HEK293 (cell line): Measurements from ENCODE around the gene ABR.

Experiments
- GLI4 ChIP-seq: fragments of 450-650 bp; formaldehyde crosslinking; IDR thresholded peaks from 2 replicates; pipeline ENCODE4 v1.5.1; 2016; ENCODE audit warnings: missing biosample characterization, missing genetic modification characterization
- KLF7 ChIP-seq: fragments of 450-650 bp; formaldehyde crosslinking; IDR thresholded peaks from 2 replicates; pipeline ENCODE4 v1.5.1; 2016; ENCODE audit warnings: missing biosample characterization, missing genetic modification characterization, borderline replicate concordance
- KLF9 ChIP-seq: fragments of 450-650 bp; formaldehyde crosslinking; IDR thresholded peaks from 2 replicates; pipeline ENCODE4 v1.5.1; 2016; ENCODE audit warnings: missing biosample characterization, missing genetic modification characterization, low read depth
- SP7 ChIP-seq: fragments of 450-650 bp; formaldehyde crosslinking; IDR thresholded peaks from 2 replicates; pipeline ENCODE4 v1.5.1; 2016; ENCODE audit warnings: missing biosample characterization, missing genetic modification characterization
- ZBTB1 ChIP-seq: fragments of 450-650 bp; formaldehyde crosslinking; IDR thresholded peaks from 2 replicates; pipeline ENCODE4 v1.5.1; 2016; ENCODE audit warnings: missing biosample characterization, missing genetic modification characterization
- ZBTB17 ChIP-seq: fragments of 450-650 bp; formaldehyde crosslinking; IDR thresholded peaks from 2 replicates; pipeline ENCODE4 v1.5.1; 2016; ENCODE audit warnings: missing biosample characterization, missing genetic modification characterization
- ZBTB21 ChIP-seq: fragments of 450-650 bp; formaldehyde crosslinking; IDR thresholded peaks from 2 replicates; pipeline ENCODE4 v1.5.1; 2017; ENCODE audit warnings: missing biosample characterization, missing genetic modification characterization
- ZNF211 ChIP-seq: fragments of 450-650 bp; formaldehyde crosslinking; IDR thresholded peaks from 2 replicates; pipeline ENCODE4 v1.5.1; 2016; ENCODE audit warnings: low read depth, missing biosample characterization, missing genetic modification characterization
- ZNF24 ChIP-seq: fragments of 450-650 bp; formaldehyde crosslinking; IDR thresholded peaks from 2 replicates; pipeline ENCODE4 v1.5.1; 2016; ENCODE audit warnings: missing biosample characterization, missing genetic modification characterization
- ZNF248 ChIP-seq: fragments of 450-650 bp; formaldehyde crosslinking; IDR thresholded peaks from 2 replicates; pipeline ENCODE4 v1.5.1; 2017; ENCODE audit warnings: missing biosample characterization, missing genetic modification characterization
- ZNF324 ChIP-seq: fragments of 450-650 bp; formaldehyde crosslinking; IDR thresholded peaks from 2 replicates; pipeline ENCODE4 v1.5.1; 2016; ENCODE audit warnings: missing biosample characterization, missing genetic modification characterization
- ZNF423 ChIP-seq: fragments of 450-650 bp; formaldehyde crosslinking; IDR thresholded peaks from 2 replicates; pipeline ENCODE4 v1.5.1; 2016; ENCODE audit warnings: missing biosample characterization, missing genetic modification characterization
- ZNF555 ChIP-seq: fragments of 450-650 bp; formaldehyde crosslinking; conservative IDR thresholded peaks from 2 replicates; pipeline ENCODE4 v1.5.1; 2017; ENCODE audit warnings: missing biosample characterization, mild to moderate bottlenecking, missing genetic modification characterization, inconsistent platforms
- ZNF596 ChIP-seq: fragments of 450-650 bp; IDR thresholded peaks from 2 replicates; pipeline ENCODE4 v1.5.0; 2018; ENCODE audit warnings: missing biosample characterization, mild to moderate bottlenecking, missing genetic modification characterization, moderate library complexity
- ZNF629 ChIP-seq: fragments of 450-650 bp; formaldehyde crosslinking; IDR thresholded peaks from 2 replicates; pipeline ENCODE4 v1.5.1; 2017; ENCODE audit warnings: missing biosample characterization, missing genetic modification characterization
- ZNF658 ChIP-seq: fragments of 450-650 bp; formaldehyde crosslinking; IDR thresholded peaks from 2 replicates; pipeline ENCODE4; 2016; ENCODE audit warnings: missing biosample characterization, missing genetic modification characterization
- ZNF660 ChIP-seq: fragments of 450-650 bp; IDR thresholded peaks from 2 replicates; pipeline ENCODE4 v1.5.1; 2018; ENCODE audit warnings: missing biosample characterization, mild to moderate bottlenecking, missing genetic modification characterization
- ZNF664 ChIP-seq: fragments of 450-650 bp; formaldehyde crosslinking; IDR thresholded peaks from 2 replicates; pipeline ENCODE4 v1.5.1; 2016; ENCODE audit warnings: missing biosample characterization, missing genetic modification characterization
- ZNF692 ChIP-seq: fragments of 450-650 bp; formaldehyde crosslinking; IDR thresholded peaks from 2 replicates; pipeline ENCODE4 v1.5.1; 2016; ENCODE audit warnings: missing biosample characterization, missing genetic modification characterization
- ZNF707 ChIP-seq: fragments of 450-650 bp; formaldehyde crosslinking; IDR thresholded peaks from 2 replicates; pipeline ENCODE4 v1.5.1; 2016; ENCODE audit warnings: missing biosample characterization, missing genetic modification characterization
- TF ChIP-seq, protein P1 (sequence below): IDR thresholded peaks from 2 replicates; pipeline ENCODE4 v1.6.1; 2011; ENCODE audit warnings: mild to moderate bottlenecking, low read depth, low read length, borderline replicate concordance
- TF ChIP-seq, protein P2 (sequence below): fragments of 450-650 bp; formaldehyde crosslinking; IDR thresholded peaks from 2 replicates; pipeline ENCODE4 v1.5.1; 2017; ENCODE audit warnings: missing biosample characterization, missing genetic modification characterization
- TF ChIP-seq, protein P3 (sequence below): fragments of 450-650 bp; formaldehyde crosslinking; IDR thresholded peaks from 2 replicates; pipeline ENCODE4 v1.5.1; 2016; ENCODE audit warnings: missing biosample characterization, missing genetic modification characterization
- TF ChIP-seq, protein P4 (sequence below): fragments of 450-650 bp; formaldehyde crosslinking; IDR thresholded peaks from 2 replicates; pipeline ENCODE4 v1.5.1; 2016; ENCODE audit warnings: missing biosample characterization, missing genetic modification characterization
- TF ChIP-seq, protein P5 (sequence below): fragments of 450-650 bp; formaldehyde crosslinking; IDR thresholded peaks from 2 replicates; pipeline ENCODE4 v1.5.1; 2017; ENCODE audit warnings: missing biosample characterization, missing genetic modification characterization
- TF ChIP-seq, protein P6 (sequence below): fragments of 450-650 bp; formaldehyde crosslinking; IDR thresholded peaks from 2 replicates; pipeline ENCODE4 v1.5.1; 2016; ENCODE audit warnings: missing biosample characterization, missing genetic modification characterization

The ABR gene

GRCh38 chr17:1087381-1088241 is 92.2 kb downstream of the ABR start (continued):
- TF ChIP-seq, protein P1, sequence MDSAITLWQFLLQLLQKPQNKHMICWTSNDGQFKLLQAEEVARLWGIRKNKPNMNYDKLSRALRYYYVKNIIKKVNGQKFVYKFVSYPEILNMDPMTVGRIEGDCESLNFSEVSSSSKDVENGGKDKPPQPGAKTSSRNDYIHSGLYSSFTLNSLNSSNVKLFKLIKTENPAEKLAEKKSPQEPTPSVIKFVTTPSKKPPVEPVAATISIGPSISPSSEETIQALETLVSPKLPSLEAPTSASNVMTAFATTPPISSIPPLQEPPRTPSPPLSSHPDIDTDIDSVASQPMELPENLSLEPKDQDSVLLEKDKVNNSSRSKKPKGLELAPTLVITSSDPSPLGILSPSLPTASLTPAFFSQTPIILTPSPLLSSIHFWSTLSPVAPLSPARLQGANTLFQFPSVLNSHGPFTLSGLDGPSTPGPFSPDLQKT: no peak
- TF ChIP-seq ZNF24 (tag by site-specific recombination) (no peak; the same call in 1 of the 2 replicates), ZNF211 (tag by site-specific recombination) (no peak), ZBTB21 (tag by site-specific recombination) (0 out of 2 replicates have a peak, but pooled peaks have one; percentile 16), ZNF664 (tag by site-specific recombination) (no peak), SP7 (peak; percentile 91), ZNF555 (no peak), ZNF423 (tag by site-specific recombination) (no peak), ZBTB17 (peak; percentile 97), ZNF660 (tag by site-specific recombination) (0 out of 2 replicates have a peak, but pooled peaks have one; percentile 63), ZNF692 (tag by site-specific recombination) (peak; percentile 63; the same call in 1 of the 2 replicates), ZNF596 (tag by site-specific recombination) (no peak), ZNF658 (tag by site-specific recombination) (no peak), KLF7 (no peak), ZNF707 (tag by site-specific recombination) (no peak), KLF9 (tag by site-specific recombination) (peak; percentile 82), GLI4 (tag by site-specific recombination) (no peak), ZBTB1 (tag by site-specific recombination) (no peak), ZNF324 (tag by site-specific recombination) (0 out of 2 replicates have a peak, but pooled peaks have one; percentile 31), ZNF248 (no peak), ZNF629 (tag by site-specific recombination) (peak; percentile 85)
- TF ChIP-seq, protein P2, sequence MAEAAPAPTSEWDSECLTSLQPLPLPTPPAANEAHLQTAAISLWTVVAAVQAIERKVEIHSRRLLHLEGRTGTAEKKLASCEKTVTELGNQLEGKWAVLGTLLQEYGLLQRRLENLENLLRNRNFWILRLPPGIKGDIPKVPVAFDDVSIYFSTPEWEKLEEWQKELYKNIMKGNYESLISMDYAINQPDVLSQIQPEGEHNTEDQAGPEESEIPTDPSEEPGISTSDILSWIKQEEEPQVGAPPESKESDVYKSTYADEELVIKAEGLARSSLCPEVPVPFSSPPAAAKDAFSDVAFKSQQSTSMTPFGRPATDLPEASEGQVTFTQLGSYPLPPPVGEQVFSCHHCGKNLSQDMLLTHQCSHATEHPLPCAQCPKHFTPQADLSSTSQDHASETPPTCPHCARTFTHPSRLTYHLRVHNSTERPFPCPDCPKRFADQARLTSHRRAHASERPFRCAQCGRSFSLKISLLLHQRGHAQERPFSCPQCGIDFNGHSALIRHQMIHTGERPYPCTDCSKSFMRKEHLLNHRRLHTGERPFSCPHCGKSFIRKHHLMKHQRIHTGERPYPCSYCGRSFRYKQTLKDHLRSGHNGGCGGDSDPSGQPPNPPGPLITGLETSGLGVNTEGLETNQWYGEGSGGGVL (tag by site-specific recombination): peak; percentile 82
- TF ChIP-seq, protein P3, sequence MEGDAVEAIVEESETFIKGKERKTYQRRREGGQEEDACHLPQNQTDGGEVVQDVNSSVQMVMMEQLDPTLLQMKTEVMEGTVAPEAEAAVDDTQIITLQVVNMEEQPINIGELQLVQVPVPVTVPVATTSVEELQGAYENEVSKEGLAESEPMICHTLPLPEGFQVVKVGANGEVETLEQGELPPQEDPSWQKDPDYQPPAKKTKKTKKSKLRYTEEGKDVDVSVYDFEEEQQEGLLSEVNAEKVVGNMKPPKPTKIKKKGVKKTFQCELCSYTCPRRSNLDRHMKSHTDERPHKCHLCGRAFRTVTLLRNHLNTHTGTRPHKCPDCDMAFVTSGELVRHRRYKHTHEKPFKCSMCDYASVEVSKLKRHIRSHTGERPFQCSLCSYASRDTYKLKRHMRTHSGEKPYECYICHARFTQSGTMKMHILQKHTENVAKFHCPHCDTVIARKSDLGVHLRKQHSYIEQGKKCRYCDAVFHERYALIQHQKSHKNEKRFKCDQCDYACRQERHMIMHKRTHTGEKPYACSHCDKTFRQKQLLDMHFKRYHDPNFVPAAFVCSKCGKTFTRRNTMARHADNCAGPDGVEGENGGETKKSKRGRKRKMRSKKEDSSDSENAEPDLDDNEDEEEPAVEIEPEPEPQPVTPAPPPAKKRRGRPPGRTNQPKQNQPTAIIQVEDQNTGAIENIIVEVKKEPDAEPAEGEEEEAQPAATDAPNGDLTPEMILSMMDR: no peak
- TF ChIP-seq, protein P4, sequence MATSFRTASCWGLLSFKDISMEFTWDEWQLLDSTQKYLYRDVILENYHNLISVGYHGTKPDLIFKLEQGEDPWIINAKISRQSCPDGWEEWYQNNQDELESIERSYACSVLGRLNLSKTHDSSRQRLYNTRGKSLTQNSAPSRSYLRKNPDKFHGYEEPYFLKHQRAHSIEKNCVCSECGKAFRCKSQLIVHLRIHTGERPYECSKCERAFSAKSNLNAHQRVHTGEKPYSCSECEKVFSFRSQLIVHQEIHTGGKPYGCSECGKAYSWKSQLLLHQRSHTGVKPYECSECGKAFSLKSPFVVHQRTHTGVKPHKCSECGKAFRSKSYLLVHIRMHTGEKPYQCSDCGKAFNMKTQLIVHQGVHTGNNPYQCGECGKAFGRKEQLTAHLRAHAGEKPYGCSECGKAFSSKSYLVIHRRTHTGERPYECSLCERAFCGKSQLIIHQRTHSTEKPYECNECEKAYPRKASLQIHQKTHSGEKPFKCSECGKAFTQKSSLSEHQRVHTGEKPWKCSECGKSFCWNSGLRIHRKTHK: no peak
- TF ChIP-seq, protein P5, sequence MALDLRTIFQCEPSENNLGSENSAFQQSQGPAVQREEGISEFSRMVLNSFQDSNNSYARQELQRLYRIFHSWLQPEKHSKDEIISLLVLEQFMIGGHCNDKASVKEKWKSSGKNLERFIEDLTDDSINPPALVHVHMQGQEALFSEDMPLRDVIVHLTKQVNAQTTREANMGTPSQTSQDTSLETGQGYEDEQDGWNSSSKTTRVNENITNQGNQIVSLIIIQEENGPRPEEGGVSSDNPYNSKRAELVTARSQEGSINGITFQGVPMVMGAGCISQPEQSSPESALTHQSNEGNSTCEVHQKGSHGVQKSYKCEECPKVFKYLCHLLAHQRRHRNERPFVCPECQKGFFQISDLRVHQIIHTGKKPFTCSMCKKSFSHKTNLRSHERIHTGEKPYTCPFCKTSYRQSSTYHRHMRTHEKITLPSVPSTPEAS: no peak
- TF ChIP-seq, protein P6, sequence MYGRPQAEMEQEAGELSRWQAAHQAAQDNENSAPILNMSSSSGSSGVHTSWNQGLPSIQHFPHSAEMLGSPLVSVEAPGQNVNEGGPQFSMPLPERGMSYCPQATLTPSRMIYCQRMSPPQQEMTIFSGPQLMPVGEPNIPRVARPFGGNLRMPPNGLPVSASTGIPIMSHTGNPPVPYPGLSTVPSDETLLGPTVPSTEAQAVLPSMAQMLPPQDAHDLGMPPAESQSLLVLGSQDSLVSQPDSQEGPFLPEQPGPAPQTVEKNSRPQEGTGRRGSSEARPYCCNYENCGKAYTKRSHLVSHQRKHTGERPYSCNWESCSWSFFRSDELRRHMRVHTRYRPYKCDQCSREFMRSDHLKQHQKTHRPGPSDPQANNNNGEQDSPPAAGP: peak; percentile 58; the same call in 1 of the 2 replicates
